HEK293T (cell line): ENCODE data around the gene RFX6.

Experiments used
- FOXK2 ChIP-seq: fragments of 450-650 bp; IDR thresholded peaks from 2 replicates; pipeline ENCODE4 v1.6.1; 2016; ENCODE audit warnings: mild to moderate bottlenecking
- FOXM1 ChIP-seq: fragments of 450-650 bp; IDR thresholded peaks from 2 replicates; pipeline ENCODE4 v1.6.1; 2017; ENCODE audit warnings: mild to moderate bottlenecking, borderline replicate concordance
- SP1 ChIP-seq: fragments of 450-650 bp; IDR thresholded peaks from 2 replicates; pipeline ENCODE4 v1.6.1; 2017
- TARDBP ChIP-seq: fragments of 450-650 bp; IDR thresholded peaks from 2 replicates; pipeline ENCODE4 v1.6.1; 2016
- ZNF384 ChIP-seq: fragments of 450-650 bp; IDR thresholded peaks from 2 replicates; pipeline ENCODE4 v1.6.1; 2016

DNA sequence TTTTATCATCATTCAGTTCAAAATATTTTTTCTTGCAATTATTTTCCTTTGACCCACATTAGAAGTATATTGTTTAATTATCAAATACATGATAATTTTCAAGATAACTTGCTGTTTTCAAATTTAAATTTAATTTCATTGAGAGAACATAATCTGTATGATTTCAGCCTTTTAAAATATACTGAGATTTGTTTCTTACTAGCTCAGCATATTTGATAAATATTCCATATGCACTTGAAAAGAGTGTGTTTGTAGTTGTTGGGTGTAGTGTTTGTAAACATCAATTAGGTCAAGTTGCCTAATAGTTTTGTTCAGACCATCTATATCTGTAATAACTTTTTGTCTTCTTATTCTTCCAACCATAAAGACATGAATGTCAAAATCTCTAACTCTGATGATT is 19.0 kb upstream of the RFX6 start:
- TF ChIP-seq FOXK2 (no peak), ZNF384 (no peak), SP1 (no peak), FOXM1 (no peak), TARDBP (no peak)
